ENCODE measurements around the gene OTOG.

The OTOG gene

GRCh38 chr11:17543041-17543440 is 4.0 kb upstream of the OTOG start:
- no peak for DNase-seq

- DNase-seq, result no peak
These were observed 3.4 kb upstream of the OTOG start for GRCh38 chr11:17543574-17544180.

GRCh38 chr11:17544181-17544622 is 2.9 kb upstream of the OTOG start, which contains the start of gene USH1C:
USH1C (minus strand) TSS chr11:17544416; CDS start chr11:17544307, 109 bp downstream.
- no peak for DNase-seq

GRCh38 chr11:17546240-17546639 is 819 bp upstream of the OTOG start:
- no peak for DNase-seq

- no peak for DNase-seq
These were observed 873 bp downstream of the OTOG start for GRCh38 chr11:17547932-17548331.

GRCh38 chr11:17548444-17548843 is 1.4 kb downstream of the OTOG start:
- no peak for DNase-seq

- no peak for DNase-seq
These were observed 3.6 kb downstream of the OTOG start for GRCh38 chr11:17550450-17551346.

GRCh38 chr11:17551347-17552040 is 4.4 kb downstream of the OTOG start:
- no peak for DNase-seq

- no peak for DNase-seq
These were observed 4.9 kb downstream of the OTOG start for GRCh38 chr11:17552041-17552355.

GRCh38 chr11:17552392-17553248 is 5.6 kb downstream of the OTOG start:
- DNase-seq, result no peak

- no peak for DNase-seq
These were observed 6.1 kb downstream of the OTOG start for GRCh38 chr11:17553249-17553546.

- no peak for DNase-seq
These were observed 7.4 kb downstream of the OTOG start for GRCh38 chr11:17554487-17554886.

- DNase-seq, result no peak
These were observed 9.9 kb downstream of the OTOG start for GRCh38 chr11:17556999-17557398.

GRCh38 chr11:17558025-17558780 is 11.1 kb downstream of the OTOG start:
- no peak for DNase-seq

- no peak for DNase-seq
These were observed 11.9 kb downstream of the OTOG start for GRCh38 chr11:17558916-17559315.

GRCh38 chr11:17559341-17560087 is 12.5 kb downstream of the OTOG start:
- no peak for DNase-seq

GRCh38 chr11:17560281-17561110 is 13.4 kb downstream of the OTOG start:
- no peak for DNase-seq

GRCh38 chr11:17561111-17561415 is 14.0 kb downstream of the OTOG start:
- no peak for DNase-seq

- DNase-seq, result no peak
These were observed 14.5 kb downstream of the OTOG start for GRCh38 chr11:17561526-17561925.

GRCh38 chr11:17563231-17563646 is 16.2 kb downstream of the OTOG start:
- no peak for DNase-seq
